GM19372 (cell line): ENCODE results near the gene CDH23.

Experiments
- ATAC-seq: cut with Tn5 transposase; IDR thresholded peaks from one replicate; pipeline ENCODE4 v1.9.1; 2021; ENCODE audit warnings: mild to moderate bottlenecking, low read depth, moderate library complexity; ENCODE audit not compliant: unreplicated experiment

CDH23 gene

DNA sequence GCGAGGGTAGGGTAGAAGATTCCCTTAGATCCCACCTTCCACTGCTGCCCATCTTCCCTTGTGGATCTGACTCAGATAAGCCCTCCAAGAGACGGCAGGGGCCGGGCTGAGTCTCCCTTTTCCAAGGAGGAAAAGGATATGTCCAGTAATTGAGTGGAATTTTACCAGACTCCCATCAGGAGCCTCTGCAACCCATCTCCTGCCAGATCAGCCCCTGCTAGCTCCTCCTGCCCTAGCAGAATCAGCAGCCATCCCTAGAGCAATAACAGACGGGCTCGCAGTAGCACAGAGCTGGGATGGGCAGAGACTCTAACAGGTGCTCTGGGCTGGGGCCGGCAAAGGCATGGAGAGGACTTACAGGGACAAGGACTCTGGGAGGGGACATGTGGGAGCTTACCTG lies 249.3 kb downstream of the CDH23 start:
- ATAC-seq, result no peak

DNA sequence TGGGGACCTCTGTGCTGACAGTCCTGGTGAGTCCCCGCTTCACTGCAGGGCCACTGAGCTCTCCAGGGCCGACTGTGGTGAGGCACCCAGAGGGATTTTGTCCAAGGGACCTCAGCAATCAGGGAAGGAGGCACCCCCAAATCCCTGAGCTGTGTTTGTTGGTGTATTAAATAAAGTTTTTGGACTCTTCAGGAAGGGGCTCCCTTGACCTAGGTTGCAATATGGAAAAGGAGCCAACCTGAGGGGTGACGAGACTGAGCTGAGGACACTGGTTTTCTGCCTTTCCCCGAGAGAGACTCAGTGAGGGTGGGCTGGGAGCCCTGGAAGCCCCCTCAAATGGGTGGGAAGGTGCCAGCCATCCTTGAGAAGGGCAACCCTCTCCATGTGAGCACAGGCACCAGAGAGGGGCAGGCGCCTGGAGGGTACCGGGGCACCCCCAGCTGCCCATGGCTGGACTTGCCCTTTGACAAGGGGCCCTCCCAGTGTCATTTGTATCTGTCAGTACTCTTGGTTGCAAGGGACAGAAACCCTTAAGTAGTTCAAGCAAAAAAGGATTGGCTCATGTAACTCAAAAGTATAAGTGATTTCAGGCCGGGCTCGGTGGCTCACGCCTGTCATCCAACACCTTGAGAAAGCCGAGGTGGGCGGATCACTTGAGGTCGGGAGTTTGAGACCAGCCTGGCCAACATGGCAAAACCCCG lies 250.0 kb downstream of the CDH23 start:
- no peak for ATAC-seq

DNA sequence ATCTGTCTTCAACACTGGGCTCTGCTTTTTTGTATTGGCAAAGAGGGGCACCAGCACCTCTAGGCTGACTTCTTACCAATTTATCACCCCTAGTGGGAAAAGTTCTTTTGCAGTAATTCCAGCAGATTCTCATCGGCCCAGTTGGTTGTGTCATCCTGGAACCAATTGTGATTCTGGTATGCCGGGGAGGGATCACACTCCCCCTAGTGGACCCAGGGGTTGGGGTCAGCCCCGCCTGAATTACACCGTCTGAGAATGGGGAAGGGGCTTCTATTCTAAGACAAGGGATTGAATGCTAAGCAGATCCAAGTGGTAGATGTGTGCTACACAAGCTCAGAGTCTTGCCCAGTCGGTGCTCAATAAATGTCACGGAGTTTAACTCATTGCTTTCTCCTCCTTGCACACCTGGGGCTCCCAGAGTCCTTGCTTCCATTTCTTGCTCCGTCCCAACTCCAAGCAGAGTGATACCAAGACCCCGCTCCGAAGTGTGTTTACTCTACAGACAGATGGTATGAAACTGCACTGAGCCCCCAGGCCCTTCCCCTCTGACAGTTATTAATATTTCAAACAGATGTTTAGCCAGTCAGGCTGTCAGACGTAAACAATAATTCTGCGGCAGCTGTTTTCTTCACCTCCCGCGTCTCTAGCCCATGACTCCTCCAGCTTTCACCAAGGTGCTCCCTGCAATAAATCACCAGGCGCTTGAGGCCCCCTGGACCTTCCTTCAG lies 251.0 kb downstream of the CDH23 start:
- no peak for ATAC-seq

DNA sequence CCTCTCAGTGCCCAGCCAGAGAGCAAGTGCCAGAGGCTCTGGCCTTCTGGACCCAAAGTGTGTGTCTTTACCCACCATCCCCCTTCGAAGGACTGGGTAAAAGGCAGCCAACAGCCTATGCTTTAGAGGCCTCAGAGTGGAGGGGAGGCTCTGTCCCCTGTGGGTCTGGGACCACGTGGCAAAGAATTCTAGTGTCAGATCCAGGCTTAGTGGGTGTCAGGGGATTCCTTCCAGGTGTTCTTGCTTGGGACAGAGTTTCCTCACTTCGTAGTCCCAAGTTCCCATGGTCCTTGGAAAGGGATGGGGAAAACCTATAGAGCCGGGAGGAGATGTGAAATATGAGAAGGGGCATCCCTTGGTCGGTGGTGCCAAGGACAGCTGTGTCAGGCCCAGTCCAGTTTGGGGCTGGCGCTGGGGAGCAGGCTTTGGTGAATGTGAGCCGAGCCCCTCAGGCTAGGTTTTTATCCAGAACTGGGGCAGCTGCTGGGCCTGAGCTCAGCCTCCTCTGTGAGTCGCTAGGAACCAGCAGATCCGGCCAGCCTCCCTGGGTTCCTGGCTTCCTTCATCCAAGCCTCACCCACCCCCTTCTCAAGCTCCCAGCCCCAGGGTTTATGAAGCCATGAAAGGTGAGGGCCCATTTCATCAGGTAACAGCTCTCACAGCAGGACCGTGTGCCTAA lies 251.7 kb downstream of the CDH23 start:
- no peak for ATAC-seq

DNA sequence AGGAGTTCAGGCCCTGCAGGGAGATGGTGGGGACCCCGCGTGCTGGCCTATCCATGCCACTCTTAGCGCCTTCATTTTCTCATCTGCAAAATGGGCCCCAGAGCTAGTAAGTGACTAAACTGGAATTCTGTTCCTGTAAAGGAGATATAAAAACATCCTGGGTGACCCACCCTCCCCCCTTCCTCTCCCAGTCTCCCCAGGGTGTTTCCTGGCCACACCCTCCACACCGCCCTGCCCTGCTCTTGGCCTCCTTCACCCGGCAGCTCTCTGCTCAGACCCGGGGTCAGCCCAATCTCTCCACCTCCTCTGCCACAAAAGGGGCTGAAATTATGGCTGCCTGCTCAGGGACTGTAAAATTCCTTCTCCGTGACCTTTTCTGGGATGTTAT lies 252.2 kb downstream of the CDH23 start:
- ATAC-seq, result no peak

DNA sequence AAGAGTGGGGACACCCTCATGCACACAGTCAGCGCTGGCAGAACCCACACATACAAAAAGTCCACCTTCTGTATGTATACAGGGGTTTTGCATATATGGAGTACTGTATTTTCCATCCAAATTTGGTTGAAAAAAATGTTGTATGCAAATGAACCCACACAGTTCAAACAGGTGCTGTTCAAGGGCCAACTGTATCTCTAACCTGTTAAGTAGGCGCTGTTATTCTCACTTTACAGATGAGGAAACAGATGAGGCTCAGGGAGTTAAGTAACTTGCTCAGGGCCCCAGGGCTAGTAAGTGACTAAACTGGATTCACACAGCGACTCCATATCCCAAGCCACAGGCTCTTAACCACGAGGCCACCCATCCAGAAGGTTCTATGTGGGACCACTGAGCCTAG lies 252.9 kb downstream of the CDH23 start:
- ATAC-seq, result no peak

DNA sequence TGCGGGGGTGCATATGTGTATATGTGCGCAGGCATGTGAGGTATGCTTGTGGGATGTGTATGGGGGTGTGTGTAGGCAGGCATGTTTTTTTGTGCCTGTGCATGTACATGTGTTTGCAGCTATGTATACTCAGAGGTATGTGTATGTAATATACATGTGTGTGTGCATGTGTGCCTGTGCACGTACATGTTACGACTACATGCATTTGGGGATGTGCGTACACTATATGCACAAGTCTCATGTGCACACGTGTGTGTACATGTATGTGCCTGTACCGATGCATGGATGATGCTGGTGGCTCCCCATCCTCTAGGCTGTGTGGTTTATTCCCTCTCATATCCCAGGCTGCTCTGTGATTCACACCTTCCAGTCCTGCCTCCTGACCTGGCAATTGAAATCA lies 253.7 kb downstream of the CDH23 start:
- no peak for ATAC-seq

DNA sequence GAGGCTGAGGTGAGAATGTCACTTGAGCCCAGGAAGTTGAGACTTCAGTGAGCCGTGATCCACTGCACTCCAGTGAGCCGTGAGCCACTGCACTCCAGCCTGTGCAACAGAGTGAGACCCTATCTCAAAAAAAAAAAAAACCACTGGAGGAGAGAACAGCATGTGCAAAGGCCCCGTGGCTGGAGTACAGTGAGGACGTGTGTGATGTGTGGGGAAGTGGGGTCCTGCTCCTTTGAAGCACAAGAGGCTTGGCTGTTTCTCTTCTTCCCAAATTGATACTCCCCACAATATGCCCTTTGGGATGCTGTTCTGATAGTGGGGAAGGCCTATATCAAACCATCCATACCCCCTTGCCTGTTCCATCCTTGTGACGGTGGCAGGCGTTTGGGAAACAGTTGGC lies 254.7 kb downstream of the CDH23 start:
- no peak for ATAC-seq

DNA sequence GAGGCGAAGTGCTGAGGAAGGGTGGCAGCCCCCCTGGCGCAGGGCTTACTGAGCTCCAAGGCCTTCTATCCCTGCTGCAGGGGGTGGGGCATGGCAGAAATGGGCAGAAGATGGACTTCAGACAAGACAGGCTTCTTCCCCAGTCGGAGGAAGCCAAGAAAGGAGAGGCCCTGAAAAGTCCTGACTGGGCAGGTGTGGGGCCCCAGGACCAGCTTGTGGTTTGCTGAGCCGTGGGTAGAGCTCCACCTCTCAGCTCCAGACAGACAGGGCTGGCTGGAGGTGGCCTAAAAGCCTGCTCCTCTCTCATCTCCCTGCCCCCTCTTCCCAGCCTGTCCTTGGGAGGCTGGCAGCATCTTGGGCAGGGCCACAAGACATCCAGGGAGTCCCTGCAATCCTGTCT lies 255.2 kb downstream of the CDH23 start:
- no peak for ATAC-seq

DNA sequence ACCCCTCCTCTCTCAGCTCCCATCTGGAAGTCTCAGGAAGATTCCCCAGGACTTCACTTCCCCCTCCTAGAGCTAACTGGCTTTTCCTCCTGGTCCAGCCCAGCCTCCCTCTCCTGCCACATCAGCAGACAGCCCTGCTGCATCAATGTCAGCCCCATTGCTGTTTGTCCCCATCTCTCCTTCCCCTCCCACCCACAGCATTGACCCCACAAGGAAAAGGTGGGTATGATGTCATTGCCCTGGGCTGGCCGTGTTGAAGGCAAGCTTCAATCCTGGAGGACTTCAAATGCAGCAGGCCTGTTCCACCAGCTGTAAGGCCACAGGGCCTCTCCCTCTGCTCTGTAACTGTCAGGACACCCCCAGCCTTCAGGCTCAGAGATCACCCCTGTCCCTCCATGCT lies 256.3 kb downstream of the CDH23 start:
- ATAC-seq, result no peak

DNA sequence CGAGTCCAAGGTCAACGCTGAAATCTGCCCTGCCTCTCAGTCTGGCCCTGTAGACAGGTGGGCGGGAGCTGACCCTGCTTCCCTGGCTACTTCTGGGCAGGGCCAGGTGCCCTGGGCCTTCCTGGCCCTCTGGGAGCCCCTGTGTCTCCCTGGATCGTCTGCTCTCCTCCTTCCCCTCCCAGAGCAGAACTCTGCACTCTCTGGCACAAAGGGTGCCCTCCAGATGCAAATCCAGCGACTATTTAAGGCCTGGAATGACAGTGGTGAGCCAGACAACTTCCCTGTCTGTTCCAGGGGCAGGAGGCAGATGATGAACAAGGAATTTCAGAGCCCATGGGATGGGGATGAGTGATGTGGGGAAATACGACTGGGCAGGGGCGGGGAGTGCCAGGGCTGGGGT lies 259.5 kb downstream of the CDH23 start:
- ATAC-seq, result no peak

DNA sequence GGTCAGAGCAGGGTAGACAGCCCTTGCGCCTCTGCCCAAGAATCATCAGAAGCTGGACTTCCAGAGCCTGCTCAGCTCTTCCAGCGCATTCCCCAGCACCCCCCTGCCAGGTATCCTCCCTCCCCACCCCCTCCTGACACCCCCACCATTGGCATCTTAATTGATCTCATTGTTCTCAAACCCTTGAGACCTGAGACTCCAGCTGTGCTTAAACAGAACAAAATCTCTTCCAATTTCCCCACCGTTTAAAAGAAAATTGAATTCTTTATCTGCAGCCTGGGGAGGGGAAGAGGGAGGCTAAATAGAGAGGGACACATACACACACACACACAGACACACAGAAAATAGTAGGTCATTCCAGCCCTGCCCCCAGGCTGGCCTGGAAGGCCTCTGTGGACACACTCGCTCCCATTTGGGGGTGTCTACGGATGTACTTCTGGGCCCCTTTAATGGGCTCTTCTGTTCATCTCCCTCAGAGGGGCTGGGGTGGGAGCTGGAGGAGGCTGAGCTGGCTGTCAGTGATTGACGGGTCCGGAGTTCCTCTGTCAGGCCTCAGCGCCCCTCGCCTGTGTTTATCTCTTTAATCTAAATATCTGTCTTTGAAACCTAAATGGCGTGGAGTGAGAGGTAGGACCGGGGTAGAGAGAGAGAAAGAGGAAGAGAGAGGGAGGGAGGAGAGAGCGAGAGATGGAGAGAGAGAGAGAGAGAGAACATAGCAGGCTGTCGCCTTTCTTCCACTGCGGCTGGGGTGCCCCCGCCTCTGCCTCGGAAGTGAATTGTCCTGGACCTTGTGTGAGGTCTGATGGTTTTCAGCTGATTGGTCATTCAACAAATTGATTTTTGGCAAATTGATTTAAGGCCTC lies 261.1 kb downstream of the CDH23 start:
- no peak for ATAC-seq

DNA sequence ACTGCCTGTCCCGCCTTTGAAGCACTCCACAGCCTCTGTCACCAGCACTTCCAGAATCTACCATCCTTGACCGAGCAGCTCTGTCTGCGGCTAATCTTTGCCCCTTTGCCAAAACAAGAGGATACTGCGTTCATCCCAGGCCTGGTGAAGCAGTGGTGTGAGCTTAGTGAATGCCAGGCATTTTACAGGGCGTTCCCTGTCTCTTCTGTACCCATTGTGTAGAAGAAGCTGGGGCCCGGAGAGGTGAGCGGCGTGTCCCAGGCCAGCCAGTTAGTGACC lies 261.7 kb downstream of the CDH23 start:
- no peak for ATAC-seq

DNA sequence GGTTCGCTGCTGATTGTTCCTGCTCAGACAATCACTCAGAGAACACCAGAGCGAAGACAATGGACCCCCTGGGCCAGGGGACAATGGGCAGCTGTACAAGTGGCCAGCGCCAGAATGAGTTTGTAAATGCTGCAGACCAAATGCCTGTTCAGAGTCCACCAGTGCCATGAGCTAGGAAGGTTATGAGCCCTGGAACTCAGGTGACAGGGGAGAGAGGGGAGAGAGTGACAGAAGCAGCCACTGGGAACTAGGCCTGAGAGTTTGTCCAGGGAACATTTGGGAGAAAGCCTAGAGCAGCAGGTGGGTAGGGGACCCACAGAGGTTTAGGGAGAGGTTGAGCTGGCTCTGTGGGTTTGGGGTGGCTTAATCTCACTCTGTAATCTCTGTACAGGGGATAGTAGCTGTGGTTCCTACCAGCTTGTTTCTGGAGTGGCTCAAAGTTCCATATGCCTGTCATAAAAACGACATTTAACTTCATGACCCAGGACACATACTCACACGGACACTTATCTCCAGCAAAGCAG lies 262.5 kb downstream of the CDH23 start:
- no peak for ATAC-seq

DNA sequence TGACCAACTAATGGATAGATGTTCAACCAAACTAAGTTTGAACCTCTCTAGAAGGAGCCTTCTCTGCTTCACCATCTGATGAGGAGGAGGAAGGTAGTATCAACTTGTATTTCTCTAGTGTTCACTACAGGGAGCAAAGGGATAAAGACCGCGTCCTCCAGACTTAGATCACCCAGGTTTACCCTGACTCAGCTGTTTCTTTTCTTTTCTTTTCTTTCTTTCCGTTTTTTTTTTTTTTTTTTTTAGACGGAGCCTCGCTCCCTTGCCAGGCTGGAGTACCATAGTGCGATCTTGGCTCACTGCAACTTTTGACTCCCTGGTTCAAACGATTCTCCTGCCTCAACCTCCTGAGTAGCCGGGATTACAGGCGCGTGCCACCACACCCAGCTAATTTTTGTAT lies 263.0 kb downstream of the CDH23 start:
- ATAC-seq, result no peak

DNA sequence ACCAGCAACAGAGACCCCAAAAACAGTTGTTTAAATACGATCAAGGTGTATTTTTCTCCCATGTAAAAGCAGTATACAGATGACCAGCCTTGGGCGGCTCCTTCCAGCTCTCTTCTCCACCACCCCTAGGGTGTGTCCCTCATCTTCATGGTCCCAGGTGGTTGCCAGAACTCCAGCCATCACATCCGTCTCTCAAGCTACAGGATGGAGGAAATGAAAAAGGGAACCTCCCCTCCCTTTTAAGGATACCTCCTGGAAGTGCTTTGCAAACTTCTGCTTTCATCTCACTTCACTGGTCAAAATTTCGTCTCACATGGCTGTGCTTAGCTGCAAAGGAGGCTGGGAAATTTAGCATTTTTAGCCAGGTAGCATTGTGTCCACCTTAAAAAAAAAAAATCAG lies 263.6 kb downstream of the CDH23 start:
- no peak for ATAC-seq

DNA sequence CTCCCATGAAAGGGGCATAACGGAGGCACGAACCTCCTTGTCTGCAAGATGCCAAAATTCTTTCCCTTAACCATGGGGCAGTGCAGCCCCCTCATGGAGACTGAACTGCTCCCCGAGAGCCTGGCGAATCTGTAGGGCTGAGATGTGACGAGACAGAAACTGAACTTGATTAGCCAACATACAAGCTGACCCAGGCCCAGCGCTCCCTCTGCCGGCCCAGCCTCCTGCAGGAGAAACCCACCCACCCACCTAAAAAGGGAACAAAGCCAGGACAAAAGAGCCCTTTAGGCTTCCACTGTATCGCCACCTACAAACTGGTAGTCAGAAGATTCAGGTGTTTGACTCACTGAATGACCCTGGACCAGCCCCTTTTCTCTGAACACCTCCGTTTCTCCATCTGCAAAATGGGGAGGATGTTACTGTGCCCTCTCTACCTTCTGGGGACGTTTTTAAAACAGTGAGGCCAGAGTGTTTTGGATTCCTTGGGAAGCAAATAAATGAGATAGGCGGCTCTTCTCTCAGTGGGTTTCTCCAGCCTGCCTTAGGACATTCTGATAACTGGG lies 264.4 kb downstream of the CDH23 start:
- ATAC-seq, result no peak

DNA sequence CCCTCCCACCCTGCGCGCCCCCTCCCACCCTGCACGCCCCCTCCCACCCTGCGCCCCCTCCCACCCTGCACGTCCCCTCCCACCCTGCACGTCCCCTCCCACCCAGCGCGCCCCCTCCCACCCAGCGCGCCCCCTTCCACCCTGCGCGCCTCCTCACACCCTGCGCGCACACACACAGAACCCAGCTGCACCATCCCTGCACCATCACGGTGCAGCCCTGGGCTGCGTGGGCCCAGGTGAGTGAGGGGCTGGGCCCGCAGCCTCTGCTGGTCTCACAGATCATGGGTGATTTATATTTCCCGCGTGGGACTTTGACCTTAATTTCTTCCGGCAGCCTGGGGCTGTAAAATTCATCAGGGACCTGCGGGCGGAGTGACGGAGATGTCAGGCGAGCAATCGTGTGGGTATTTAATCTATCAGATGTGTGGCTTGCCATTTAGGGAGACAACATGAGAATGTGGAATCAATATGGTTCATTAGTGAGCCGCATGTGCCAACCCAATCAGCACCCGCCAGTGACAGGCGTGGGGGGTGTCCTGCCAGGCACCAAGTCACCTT lies 265.1 kb downstream of the CDH23 start:
- no peak for ATAC-seq

DNA sequence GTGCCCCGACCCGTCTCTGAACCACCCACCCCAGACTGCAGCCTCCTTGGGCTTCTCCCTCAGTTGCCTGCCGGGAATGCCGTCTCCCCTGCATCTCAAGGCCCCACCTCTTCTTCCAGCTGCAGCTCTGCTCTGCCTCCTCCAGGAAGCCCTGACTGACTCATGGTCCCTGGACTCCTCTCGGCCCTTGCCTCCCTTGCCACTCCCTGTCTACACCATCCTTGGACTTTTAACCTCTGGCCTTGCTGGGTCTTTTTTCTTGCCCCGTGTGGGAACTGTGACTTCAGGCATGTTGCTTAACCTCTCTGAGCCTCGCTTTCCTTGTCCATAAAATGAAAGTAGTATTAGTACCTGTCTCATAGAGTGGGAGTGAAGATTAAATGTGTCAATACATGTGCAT lies 266.6 kb downstream of the CDH23 start:
- ATAC-seq, result no peak

DNA sequence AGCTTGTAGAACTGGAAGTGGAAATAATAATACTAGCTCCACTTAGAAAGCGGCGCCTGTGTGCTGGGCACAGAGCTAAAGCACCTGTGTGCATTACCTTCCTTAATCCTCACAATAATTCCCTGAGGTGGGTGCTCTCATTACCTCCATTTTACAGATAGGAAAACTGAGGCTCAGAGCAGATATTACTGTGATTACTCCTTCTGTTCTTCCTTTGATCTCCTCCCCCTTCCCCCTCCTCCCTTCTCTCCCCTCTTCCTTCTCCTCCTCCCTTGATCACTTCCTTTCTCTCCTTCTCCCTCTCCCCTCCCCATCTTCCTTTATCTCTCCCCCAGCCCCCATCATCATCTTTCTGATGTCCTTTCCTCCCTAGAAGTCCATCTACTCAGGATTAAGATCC lies 267.9 kb downstream of the CDH23 start:
- no peak for ATAC-seq
